ENCODE data around the gene FAM111A.

GRCh38 chr11:59198726-59199125 is 56.1 kb downstream of the FAM111A start:
- TF ChIP-seq CTCF (IDR thresholded peaks at IDR 0.05) (no peak), ZFP36 (IDR thresholded peaks at IDR 0.05; ENCODE audit: borderline replicate concordance, partially characterized antibody) (no peak), KDM1A (IDR thresholded peaks at IDR 0.05; ENCODE audit: low read depth) (no peak), USF2 (IDR thresholded peaks at IDR 0.05) (no peak), POLR2A (IDR thresholded peaks at IDR 0.05; ENCODE audit: low read length) (no peak), TP53 (CRISPR knock-in tag; IDR thresholded peaks at IDR 0.05) (no peak), POLR2AphosphoS2 (conservative IDR thresholded peaks at IDR 0.05; ENCODE audit: low read length) (no peak), SREBF2 (IDR thresholded peaks at IDR 0.05) (no peak), ZC3H11A (IDR thresholded peaks at IDR 0.05) (no peak), EP300 (IDR thresholded peaks at IDR 0.05) (no peak), ZSCAN20 (CRISPR knock-in tag; IDR thresholded peaks at IDR 0.05) (no peak)
